Endothelial cell of umbilical vein (primary cell): Measurements from ENCODE around the gene ZNF22. TPM values are rescaled to one million over a fixed set of nuclear protein-coding genes. Genes with fewer than 3 reads are reported as not detected.

Source experiments
- BruUV-seq: library from RNA; stranded (reverse); fragments of 400-500 nt; replicated peaks from 2 replicates; lab custom pipeline; 2021; lab: Mats Ljungman, UMichigan
- CTCF ChIA-PET: fragments of 300-600, 350-600 bp; sonication (Branson Sonifier 250); formaldehyde crosslinking; loops from one replicate; lab custom pipeline; 2021; ENCODE audit warnings: antibody characterized with exemption, inconsistent platforms; lab: Charles Lee
- POLR2A ChIA-PET: fragments of 300-600, 350-600 bp; sonication (Branson Sonifier 250); formaldehyde crosslinking; loops from one replicate; lab custom pipeline; 2021; ENCODE audit warnings: antibody characterized with exemption, inconsistent platforms; lab: Charles Lee
- DNase-seq: peaks from one replicate; pipeline ENCODE4 v3.0.0-alpha.2; 2011; ENCODE audit warnings: low read depth, low spot score
- FAIRE-seq: peaks from 2 replicates; lab custom pipeline; 2011; peaks lifted over from hg19 to GRCh38; lab: Jason Lieb, UNC
- H2AFZ ChIP-seq: 2 replicates; pipeline ENCODE4 v1.6.0; 2012; ENCODE audit warnings: low read depth, low read length, control low read depth, inconsistent platforms
- H3K27ac ChIP-seq: 2 replicates; pipeline ENCODE4 v1.5.1; 2011; ENCODE audit warnings: low read depth, mild to moderate bottlenecking, control low read depth, low read length, moderate library complexity; ENCODE audit not compliant: insufficient read depth
- H3K27me3 ChIP-seq, 2 experiments: 2 replicates each; pipeline versions ENCODE4 v1.6.0 to v1.6.1; 2011; ENCODE audit warnings: low read length in 2 of 2, mixed read lengths in 1 of 2; ENCODE audit not compliant: control insufficient read depth in 2 of 2, insufficient read depth in 2 of 2
- H3K36me3 ChIP-seq, 2 experiments: 2 replicates in 1 of 2; 3 replicates in 1 of 2; pipeline ENCODE4 v1.5.1; 2011; ENCODE audit warnings: low read length in 2 of 2, mild to moderate bottlenecking in 1 of 2, moderate library complexity in 1 of 2; ENCODE audit not compliant: control insufficient read depth in 2 of 2, insufficient read depth in 2 of 2; ENCODE audit errors: extremely low read depth in 1 of 2
- H3K4me1 ChIP-seq: 3 replicates; pipeline ENCODE4 v1.5.1; 2011; ENCODE audit warnings: mild to moderate bottlenecking, low read length; ENCODE audit not compliant: control insufficient read depth, insufficient read depth; ENCODE audit errors: extremely low read depth
- H3K4me2 ChIP-seq: 2 replicates; pipeline ENCODE4 v1.6.1; 2011; ENCODE audit warnings: low read length, control low read depth, mixed read lengths; ENCODE audit not compliant: insufficient read depth
- H3K4me3 ChIP-seq, 3 experiments: fragments of 200-600 bp in 1 of 3; sonication (generic), shearing (Covaris generic) in 1 of 3; replicated peaks in 1 of 3; 2 replicates each; pipeline ENCODE4 v1.5.1; 2011 to 2016; ENCODE audit warnings: control low read depth in 3 of 3, low read length in 3 of 3, mild to moderate bottlenecking in 2 of 3, inconsistent platforms in 1 of 3, low read depth in 1 of 3, moderate library complexity in 1 of 3; ENCODE audit not compliant: insufficient read depth in 1 of 3
- H3K79me2 ChIP-seq: 2 replicates; pipeline ENCODE4 v1.6.0; 2012; ENCODE audit warnings: low read length, inconsistent platforms; ENCODE audit not compliant: control insufficient read depth, insufficient read depth
- H3K9ac ChIP-seq: replicated peaks from 2 replicates; pipeline ENCODE3; 2011; ENCODE audit warnings: low read length, control low read depth; ENCODE audit not compliant: insufficient read depth; ENCODE audit errors: extremely low read depth
- H3K9me1 ChIP-seq: replicated peaks from 3 replicates; pipeline ENCODE4 v1.6.0; 2011; ENCODE audit warnings: mild to moderate bottlenecking, low read length; ENCODE audit not compliant: control insufficient read depth, insufficient read depth; ENCODE audit errors: extremely low read depth
- H3K9me3 ChIP-seq: replicated peaks from 2 replicates; pipeline ENCODE4 v1.5.1; 2012; ENCODE audit warnings: low read length, inconsistent platforms; ENCODE audit not compliant: control insufficient read depth, insufficient read depth
- H4K20me1 ChIP-seq: replicated peaks from 2 replicates; pipeline ENCODE3; 2011; ENCODE audit warnings: mild to moderate bottlenecking, low read length; ENCODE audit not compliant: control insufficient read depth, insufficient read depth; ENCODE audit errors: extremely low read depth
- CTCF ChIP-seq, 2 donors: IDR thresholded peaks; 1 replicate in 1 of 2; 2 replicates in 1 of 2; pipeline ENCODE4 v1.5.1; 2011; ENCODE audit warnings: low read length in 2 of 2, mild to moderate bottlenecking in 2 of 2, moderate library complexity in 2 of 2, control low read depth in 1 of 2, inconsistent platforms in 1 of 2, low read depth in 1 of 2; ENCODE audit not compliant: insufficient read depth in 1 of 2; ENCODE audit errors: extremely low read depth in 1 of 2
- EZH2 ChIP-seq: IDR thresholded peaks from 2 replicates; pipeline ENCODE4 v1.6.1; 2012; ENCODE audit warnings: borderline replicate concordance, low read depth, mild to moderate bottlenecking, moderate library complexity, low read length, inconsistent platforms; ENCODE audit not compliant: severe bottlenecking
- FOS ChIP-seq: IDR thresholded peaks from 2 replicates; pipeline ENCODE4 v1.6.1; 2011; ENCODE audit warnings: mild to moderate bottlenecking, low read length, moderate library complexity, borderline replicate concordance; ENCODE audit not compliant: insufficient read depth
- GATA2 ChIP-seq: IDR thresholded peaks from 2 replicates; pipeline ENCODE4 v1.7.0; 2011; ENCODE audit warnings: low read depth, mild to moderate bottlenecking, moderate library complexity, mixed read lengths, low read length; ENCODE audit not compliant: insufficient read length, insufficient read depth
- JUN ChIP-seq: IDR thresholded peaks from 2 replicates; pipeline ENCODE4 v1.6.1; 2011; ENCODE audit warnings: borderline replicate concordance, low read depth; ENCODE audit not compliant: insufficient read length, insufficient read depth
- MAX ChIP-seq: IDR thresholded peaks from 2 replicates; pipeline ENCODE4 v1.6.1; 2011; ENCODE audit not compliant: insufficient read depth, insufficient read length
- MYC ChIP-seq: IDR thresholded peaks from one replicate; pipeline ENCODE4 v1.6.1; 2011; ENCODE audit warnings: mild to moderate bottlenecking, low read depth, low read length
- dilution Hi-C: fragments of 300-500 bp; cut with MboI; formaldehyde crosslinking; loops from one replicate; pipeline ENCODE4 v1.15.0; 2019; ENCODE audit warnings: low sequenced_read_pairs; ENCODE audit not compliant: extremely low pct_ligation_motif_present
- intact Hi-C: fragments of 100-400 bp; cut with micrococcal nuclease; formaldehyde crosslinking; loops from one replicate; pipeline ENCODE4 v1.10.0; 2022
- polyA plus RNA-seq, 4 experiments: library from polyadenylated mRNA; depleted of rRNA in 3 of 4; stranded (reverse) in 3 of 4; unstranded in 1 of 4; fragments of >200 nt; gene quantifications; 2 replicates each; pipeline versions ENCODE4 v1.2.1 to v1.2.3, GENCODE V29; 2011 to 2012; ENCODE audit warnings: missing spikeins in 1 of 4
- total RNA-seq: library from RNA; stranded (reverse); gene quantifications from 2 replicates; pipeline ENCODE4 v1.2.3, GENCODE V29; 2021

The ZNF22 gene
- total and polyA plus RNA-seq, 2 donors (not counting 3 experiments of a cell fraction or from before 2014, with no cell fraction given) = 21.0 to 48.7 TPM

- ChIA-PET POLR2A (interaction anchor here (1.4 kb wide), 1 partner anchor 16 kb away, joined by 4 read pairs; no protein-coding TSS in a partner anchor), CTCF (interaction anchor here (1.0 kb wide), 1 partner anchor 52 kb away, joined by 5 read pairs; no protein-coding TSS in a partner anchor)
- H3K79me2 ChIP-seq = no peaks in the 10 kb centered on the region
- peak overlapping the region; percentile 53 for H3K27ac ChIP-seq
- peaks cover 37% of the 10 kb centered on the region for H3K4me1 ChIP-seq
- BruUV-seq = no TSS peak
- dilution Hi-C loops (no loop called here), intact Hi-C loops (loop anchor here (1.0 kb wide), 1 partner anchor 11 kb away; no protein-coding TSS in a partner anchor)
- peak; percentile 95 for DNase-seq
- no peaks in the 10 kb centered on the region for H3K36me3 ChIP-seq
- H3K27me3 ChIP-seq = no peaks in the 10 kb centered on the region
- FAIRE-seq = peak; percentile 82
- H3K9ac ChIP-seq = no peak overlapping the region
- no peak overlapping the region for H3K4me3 ChIP-seq
- H3K9me3 ChIP-seq = no peaks in the 10 kb centered on the region
- H3K9me1 ChIP-seq = no peaks in the 10 kb centered on the region
- H2AFZ ChIP-seq = no peak overlapping the region
- H3K4me2 ChIP-seq = no peak overlapping the region
- no peaks in the 10 kb centered on the region for H4K20me1 ChIP-seq
- TF ChIP-seq MAX (peak; percentile 22), EZH2 (no peak), JUN (peak; percentile 86)
Observed at GRCh38 chr10:44985175-44985681, 15.5 kb upstream of the ZNF22 start.

GRCh38 chr10:44986179-44986578 lies 14.5 kb upstream of the ZNF22 start:
- Histone ChIP-seq H3K4me1 (peaks cover 28% of the 10 kb centered on the region), H3K36me3 (no peaks in the 10 kb centered on the region), H4K20me1 (no peaks in the 10 kb centered on the region), H3K4me2 (no peak overlapping the region), H3K4me3 (no peak overlapping the region), H3K79me2 (no peaks in the 10 kb centered on the region), H2AFZ (no peak overlapping the region), H3K27ac (no peak overlapping the region), H3K9ac (no peak overlapping the region), H3K9me1 (no peaks in the 10 kb centered on the region), H3K9me3 (no peaks in the 10 kb centered on the region), H3K27me3 (no peaks in the 10 kb centered on the region)
- FAIRE-seq = no peak
- DNase-seq = no peak
- ChIA-PET CTCF (no interaction called here), POLR2A (no interaction called here)
- no peak for TF ChIP-seq FOS
- no peak for TF ChIP-seq CTCF (IDR thresholded peaks at IDR 0.05; ENCODE audit: extremely low read depth in 1 of 2, insufficient read depth in 1 of 2, low read depth in 1 of 2, low read length in 2 of 2)
- no peak for TF ChIP-seq GATA2
- no peak for TF ChIP-seq MAX
- no peak for TF ChIP-seq JUN
- no peak for TF ChIP-seq MYC
- dilution Hi-C loops (no loop called here), intact Hi-C loops (no loop called here)
- no TSS peak for BruUV-seq
